ENCODE data around the gene AKAP9.

DNA sequence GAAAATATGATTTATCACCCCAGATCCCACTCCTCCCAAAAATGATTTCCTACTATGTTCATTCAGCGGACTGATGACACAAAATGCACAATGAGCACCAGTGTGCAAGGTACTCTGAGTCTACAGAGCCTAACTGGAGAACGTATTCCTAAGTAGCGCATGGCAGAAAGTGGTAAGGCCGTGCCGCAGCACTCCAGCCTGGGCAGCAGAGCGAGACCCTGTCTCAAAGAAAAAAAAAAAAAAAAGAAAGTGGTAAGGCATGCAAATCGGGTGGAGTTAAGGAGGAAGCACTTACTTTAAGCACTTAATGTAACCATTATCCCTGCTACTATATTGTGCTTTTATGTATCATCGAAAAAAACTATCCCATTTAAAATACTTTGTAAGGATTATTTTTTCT lies 168.2 kb downstream of the AKAP9 start:
- TF ChIP-seq CTCF (conservative IDR thresholded peaks at IDR 0.05) (no peak), EZH2 (IDR thresholded peaks at IDR 0.05; ENCODE audit: low read depth) (no peak)

Data from PC-9 (cell line).